HEK293 (cell line): Measurements from ENCODE around the gene LRBA.

ENCODE experiments used
- ZNF274 ChIP-seq, 2 experiments: fragments of 200-500 bp in 1 of 2; fragments of 450-650 bp in 1 of 2; sonication (Bioruptor generic) in 1 of 2; formaldehyde crosslinking in 1 of 2; IDR thresholded peaks; 2 replicates each; pipeline versions ENCODE4 v1.5.1 to v1.6.1; 2014 to 2016; ENCODE audit warnings: borderline replicate concordance in 1 of 2, inconsistent platforms in 1 of 2, low read length in 1 of 2, missing biosample characterization in 1 of 2, missing genetic modification characterization in 1 of 2
- ZXDB ChIP-seq: fragments of 450-650 bp; formaldehyde crosslinking; IDR thresholded peaks from 2 replicates; pipeline ENCODE4 v1.5.1; 2016; ENCODE audit warnings: missing biosample characterization, missing genetic modification characterization
- TF ChIP-seq, protein P1 (sequence below): fragments of 450-650 bp; formaldehyde crosslinking; optimal IDR thresholded peaks from 2 replicates; pipeline ENCODE3; 2016; ENCODE audit warnings: missing biosample characterization, mild to moderate bottlenecking, missing genetic modification characterization
- TF ChIP-seq, protein P2 (sequence below): fragments of 450-650 bp; formaldehyde crosslinking; IDR thresholded peaks from 2 replicates; pipeline ENCODE4 v1.5.1; 2016; ENCODE audit warnings: missing biosample characterization, missing genetic modification characterization

DNA sequence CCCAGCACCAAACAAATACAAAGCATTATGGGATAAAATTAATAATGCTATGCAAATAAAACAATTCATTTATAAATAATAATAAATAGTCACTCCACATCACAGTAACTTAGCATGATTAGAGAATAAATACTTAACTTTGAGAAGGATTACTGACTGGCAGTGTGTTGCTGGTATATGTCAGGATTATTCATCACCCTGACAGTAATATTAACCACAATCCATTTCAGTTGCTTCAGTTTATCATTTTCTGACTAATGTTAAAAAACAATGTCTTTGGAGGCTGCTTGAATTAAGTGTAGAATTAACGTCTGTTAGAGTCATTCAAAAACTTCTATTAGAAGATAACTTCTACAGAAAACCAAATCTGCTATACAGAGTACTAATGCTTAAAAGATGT lies 557.3 kb downstream of the LRBA start:
- no peak for TF ChIP-seq ZNF274 (IDR thresholded peaks at IDR 0.05; ENCODE audit: low read length)
- TF ChIP-seq ZNF274 (tag by site-specific recombination; IDR thresholded peaks at IDR 0.05; ENCODE audit: borderline replicate concordance) = no peak
- TF ChIP-seq, protein P1, sequence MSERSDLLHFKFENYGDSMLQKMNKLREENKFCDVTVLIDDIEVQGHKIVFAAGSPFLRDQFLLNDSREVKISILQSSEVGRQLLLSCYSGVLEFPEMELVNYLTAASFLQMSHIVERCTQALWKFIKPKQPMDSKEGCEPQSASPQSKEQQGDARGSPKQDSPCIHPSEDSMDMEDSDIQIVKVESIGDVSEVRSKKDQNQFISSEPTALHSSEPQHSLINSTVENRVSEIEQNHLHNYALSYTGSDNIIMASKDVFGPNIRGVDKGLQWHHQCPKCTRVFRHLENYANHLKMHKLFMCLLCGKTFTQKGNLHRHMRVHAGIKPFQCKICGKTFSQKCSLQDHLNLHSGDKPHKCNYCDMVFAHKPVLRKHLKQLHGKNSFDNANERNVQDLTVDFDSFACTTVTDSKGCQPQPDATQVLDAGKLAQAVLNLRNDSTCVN = no peak
- TF ChIP-seq, protein P2, sequence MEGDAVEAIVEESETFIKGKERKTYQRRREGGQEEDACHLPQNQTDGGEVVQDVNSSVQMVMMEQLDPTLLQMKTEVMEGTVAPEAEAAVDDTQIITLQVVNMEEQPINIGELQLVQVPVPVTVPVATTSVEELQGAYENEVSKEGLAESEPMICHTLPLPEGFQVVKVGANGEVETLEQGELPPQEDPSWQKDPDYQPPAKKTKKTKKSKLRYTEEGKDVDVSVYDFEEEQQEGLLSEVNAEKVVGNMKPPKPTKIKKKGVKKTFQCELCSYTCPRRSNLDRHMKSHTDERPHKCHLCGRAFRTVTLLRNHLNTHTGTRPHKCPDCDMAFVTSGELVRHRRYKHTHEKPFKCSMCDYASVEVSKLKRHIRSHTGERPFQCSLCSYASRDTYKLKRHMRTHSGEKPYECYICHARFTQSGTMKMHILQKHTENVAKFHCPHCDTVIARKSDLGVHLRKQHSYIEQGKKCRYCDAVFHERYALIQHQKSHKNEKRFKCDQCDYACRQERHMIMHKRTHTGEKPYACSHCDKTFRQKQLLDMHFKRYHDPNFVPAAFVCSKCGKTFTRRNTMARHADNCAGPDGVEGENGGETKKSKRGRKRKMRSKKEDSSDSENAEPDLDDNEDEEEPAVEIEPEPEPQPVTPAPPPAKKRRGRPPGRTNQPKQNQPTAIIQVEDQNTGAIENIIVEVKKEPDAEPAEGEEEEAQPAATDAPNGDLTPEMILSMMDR = no peak
- TF ChIP-seq ZXDB (tag by site-specific recombination) = no peak
